Stimulated activated CD4-positive, alpha-beta T cell treated with anti-CD3 and anti-CD28 coated beads, Interleukin-15, amount 100 ng/mL, for 48 hours (primary cell): ENCODE data around the gene CACNA2D3.

ENCODE experiments used
- DNase-seq, 2 donors: peaks; one replicate each; pipeline ENCODE4 v3.0.0-alpha.2; 2020; ENCODE audit warnings: low read depth in 2 of 2

The CACNA2D3 gene

GRCh38 chr3:54876694-54877093 lies 754.3 kb downstream of the CACNA2D3 start:
- DNase-seq, result no peak

GRCh38 chr3:54877730-54878129 lies 755.4 kb downstream of the CACNA2D3 start:
- DNase-seq, result no peak

- DNase-seq, result no peak
Measured at GRCh38 chr3:54878145-54878544, 755.8 kb downstream of the CACNA2D3 start.

- no peak for DNase-seq
Measured at GRCh38 chr3:54882129-54882833, 759.9 kb downstream of the CACNA2D3 start.

GRCh38 chr3:54888162-54888561 lies 765.8 kb downstream of the CACNA2D3 start:
- no peak for DNase-seq

GRCh38 chr3:54888873-54889272 lies 766.5 kb downstream of the CACNA2D3 start:
- no peak for DNase-seq

GRCh38 chr3:54889731-54890130 lies 767.4 kb downstream of the CACNA2D3 start:
- DNase-seq, result no peak

GRCh38 chr3:54891540-54891897 lies 769.2 kb downstream of the CACNA2D3 start:
- no peak for DNase-seq

GRCh38 chr3:54892168-54892567 lies 769.8 kb downstream of the CACNA2D3 start:
- no peak for DNase-seq

- DNase-seq, result no peak
Measured at GRCh38 chr3:54895613-54896012, 773.3 kb downstream of the CACNA2D3 start.

- no peak for DNase-seq
Measured at GRCh38 chr3:54897028-54897711, 774.8 kb downstream of the CACNA2D3 start.

GRCh38 chr3:54899273-54899672 lies 776.9 kb downstream of the CACNA2D3 start:
- no peak for DNase-seq

GRCh38 chr3:54900838-54901591 lies 778.7 kb downstream of the CACNA2D3 start:
- DNase-seq, result no peak

- DNase-seq, result no peak
Measured at GRCh38 chr3:54901906-54902685, 779.7 kb downstream of the CACNA2D3 start.

- DNase-seq, result no peak
Measured at GRCh38 chr3:54905261-54905888, 783.0 kb downstream of the CACNA2D3 start.

GRCh38 chr3:54905920-54906319 lies 783.6 kb downstream of the CACNA2D3 start:
- DNase-seq, result no peak

- no peak for DNase-seq
Measured at GRCh38 chr3:54906763-54907162, 784.4 kb downstream of the CACNA2D3 start.

- DNase-seq, result no peak
Measured at GRCh38 chr3:54909191-54909590, 786.8 kb downstream of the CACNA2D3 start.

- no peak for DNase-seq
Measured at GRCh38 chr3:54914180-54914579, 791.8 kb downstream of the CACNA2D3 start.

GRCh38 chr3:54915181-54915580 lies 792.8 kb downstream of the CACNA2D3 start:
- no peak for DNase-seq

- no peak for DNase-seq
Measured at GRCh38 chr3:54915976-54916375, 793.6 kb downstream of the CACNA2D3 start.

GRCh38 chr3:54916732-54917131 lies 794.4 kb downstream of the CACNA2D3 start:
- DNase-seq, result no peak
